Activated B cell treated with CpG ODN at 0.5 μM for 24 hours (primary cell): Measurements from ENCODE around the gene TUBD1. TPM values are rescaled to one million over a fixed set of nuclear protein-coding genes. Genes with fewer than 3 reads are reported as not detected.
A peak's percentile ranks its signal among the peaks of the same experiment; 100 is the strongest.
"Not testable (repeated sequence)": the region's sequence is repeated elsewhere in the genome, so short reads cannot be mapped to it uniquely, and the experiment has no call there.

ENCODE experiments used
- ATAC-seq: fragments of 200-7000 bp; cut with Tn5 transposase; one replicate; pipeline ENCODE4 v1.10.0; 2021; ENCODE audit warnings: low read depth, mild to moderate bottlenecking, moderate library complexity
- CTCF ChIA-PET: fragments of 350-600 bp; sonication (Branson Sonifier 250); formaldehyde crosslinking; loops from one replicate; lab custom pipeline; 2021; ENCODE audit warnings: antibody characterized with exemption; lab: Charles Lee
- POLR2A ChIA-PET: fragments of 350-600 bp; sonication (Branson Sonifier 250); formaldehyde crosslinking; loops from one replicate; lab custom pipeline; 2021; ENCODE audit warnings: antibody characterized with exemption; lab: Charles Lee
- DNase-seq: peaks from one replicate; pipeline ENCODE4 v3.0.0; 2022
- H3K27ac Mint-ChIP-seq: one replicate; pipeline ENCODE4 v1.8.0; 2020; ENCODE audit warnings: mixed read lengths
- H3K27me3 Mint-ChIP-seq: one replicate; pipeline ENCODE4 v1.8.0; 2021; ENCODE audit warnings: mixed read lengths
- H3K36me3 Mint-ChIP-seq: one replicate; pipeline ENCODE4 v1.8.0; 2021; ENCODE audit warnings: low read depth, mixed read lengths
- H3K4me1 Mint-ChIP-seq: one replicate; pipeline ENCODE4 v1.8.0; 2021; ENCODE audit warnings: mixed read lengths
- H3K4me3 Mint-ChIP-seq: one replicate; pipeline ENCODE4 v1.8.0; 2020; ENCODE audit warnings: mild to moderate bottlenecking, mixed read lengths
- H3K9me3 Mint-ChIP-seq: one replicate; pipeline ENCODE4 v1.8.0; 2020; ENCODE audit warnings: mixed read lengths
- intact Hi-C: fragments of 100-400 bp; cut with micrococcal nuclease; formaldehyde crosslinking; loops from one replicate; pipeline ENCODE4 v1.15.1; 2024
- total RNA-seq: library from RNA; stranded (reverse); gene quantifications from 2 replicates; pipeline ENCODE4 v1.2.3, GENCODE V29; 2022
- TF ChIP-seq, protein P1 (sequence below): fragments of 200-600 bp; IDR thresholded peaks from one replicate; pipeline ENCODE4 v1.8.0; 2022; ENCODE audit warnings: antibody characterized with exemption, mild to moderate bottlenecking

Gene TUBD1
- total RNA-seq, 1 donor from 2014 or later, result 15.1 TPM

DNA sequence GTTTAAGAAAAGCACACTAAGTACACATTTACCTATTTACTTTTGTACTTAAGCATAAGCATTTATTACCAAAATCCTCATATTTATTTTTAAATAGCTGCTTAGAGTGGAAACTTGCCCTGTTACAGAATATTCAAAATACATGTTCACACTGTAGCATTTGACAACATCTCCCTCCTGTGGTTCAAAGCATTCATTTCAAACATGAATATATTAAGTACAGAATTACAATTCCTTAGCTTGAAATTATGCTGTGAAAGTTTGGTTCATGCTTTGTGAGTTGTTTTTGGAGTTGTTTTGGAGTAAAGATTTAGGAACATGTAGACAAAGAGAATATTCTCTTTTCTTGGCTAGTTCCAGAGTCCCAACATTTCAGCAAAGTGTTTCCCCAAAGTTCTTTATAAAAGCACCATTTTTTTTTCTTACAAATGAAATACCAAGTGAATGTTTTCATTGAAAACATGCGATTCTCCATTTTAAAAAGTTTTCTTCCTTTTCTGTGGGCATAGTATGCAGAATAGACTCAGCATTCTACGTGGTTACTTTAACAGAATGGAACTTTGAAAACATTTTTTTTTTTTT lies 33.2 kb downstream of the TUBD1 start:
- H3K4me3 Mint-ChIP-seq, result no peak overlapping the region
- intact Hi-C loops, result loop anchor here (1.0 to 2.0 kb wide), 5 partner anchors 17 to 152 kb away; partner anchors contain the start of genes PTRH2 and VMP1
- H3K36me3 Mint-ChIP-seq, result peaks cover 26% of the 10 kb centered on the region
- DNase-seq (no peak), ATAC-seq (peak; percentile 71)
- peak overlapping the region; percentile 56 for H3K27ac Mint-ChIP-seq
- no peaks in the 10 kb centered on the region for H3K9me3 Mint-ChIP-seq
- no peaks in the 10 kb centered on the region for H3K27me3 Mint-ChIP-seq
- H3K4me1 Mint-ChIP-seq, result peaks cover 7% of the 10 kb centered on the region
- POLR2A ChIA-PET, result interaction anchor here (0.7 to 2.2 kb wide), 9 partner anchors 12 to 114 kb away, joined by 3 to 21 read pairs (median 5); no protein-coding TSS in a partner anchor
- TF ChIP-seq, protein P1, sequence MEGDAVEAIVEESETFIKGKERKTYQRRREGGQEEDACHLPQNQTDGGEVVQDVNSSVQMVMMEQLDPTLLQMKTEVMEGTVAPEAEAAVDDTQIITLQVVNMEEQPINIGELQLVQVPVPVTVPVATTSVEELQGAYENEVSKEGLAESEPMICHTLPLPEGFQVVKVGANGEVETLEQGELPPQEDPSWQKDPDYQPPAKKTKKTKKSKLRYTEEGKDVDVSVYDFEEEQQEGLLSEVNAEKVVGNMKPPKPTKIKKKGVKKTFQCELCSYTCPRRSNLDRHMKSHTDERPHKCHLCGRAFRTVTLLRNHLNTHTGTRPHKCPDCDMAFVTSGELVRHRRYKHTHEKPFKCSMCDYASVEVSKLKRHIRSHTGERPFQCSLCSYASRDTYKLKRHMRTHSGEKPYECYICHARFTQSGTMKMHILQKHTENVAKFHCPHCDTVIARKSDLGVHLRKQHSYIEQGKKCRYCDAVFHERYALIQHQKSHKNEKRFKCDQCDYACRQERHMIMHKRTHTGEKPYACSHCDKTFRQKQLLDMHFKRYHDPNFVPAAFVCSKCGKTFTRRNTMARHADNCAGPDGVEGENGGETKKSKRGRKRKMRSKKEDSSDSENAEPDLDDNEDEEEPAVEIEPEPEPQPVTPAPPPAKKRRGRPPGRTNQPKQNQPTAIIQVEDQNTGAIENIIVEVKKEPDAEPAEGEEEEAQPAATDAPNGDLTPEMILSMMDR, result peak; percentile 36
- CTCF ChIA-PET, result interaction anchor here (0.6 to 3.6 kb wide), 23 partner anchors 9 to 338 kb away, joined by 3 to 32 read pairs (median 3); partner anchors contain the start of gene CLTC

DNA sequence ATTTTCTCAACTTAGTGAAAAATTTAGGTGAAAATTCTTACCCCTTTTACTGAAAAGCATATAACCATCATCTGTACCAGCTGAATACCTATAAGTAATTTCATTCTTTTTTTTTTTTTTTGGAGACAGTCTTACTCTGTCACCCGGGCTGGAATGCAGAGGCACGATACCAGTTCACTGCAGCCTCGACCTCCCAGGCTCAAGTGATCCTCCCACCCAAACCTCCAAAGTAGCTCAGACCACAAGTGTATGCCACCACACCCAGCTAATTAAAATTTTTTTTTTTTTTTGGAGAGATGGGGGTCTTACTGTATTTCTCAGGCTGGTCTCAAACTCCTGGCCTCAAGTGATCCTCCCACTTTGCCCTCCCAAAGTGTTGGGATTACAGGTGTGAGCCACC lies 33.8 kb downstream of the TUBD1 start:
- CTCF ChIA-PET, result interaction anchor here (0.6 to 3.6 kb wide), 22 partner anchors 8 to 338 kb away, joined by 3 to 32 read pairs (median 4); partner anchors contain the start of gene CLTC
- Mint-ChIP-seq H3K27me3 (no peaks in the 10 kb centered on the region), H3K4me3 (no peak overlapping the region), H3K9me3 (no peaks in the 10 kb centered on the region), H3K36me3 (peaks cover 26% of the 10 kb centered on the region), H3K4me1 (peaks cover 7% of the 10 kb centered on the region), H3K27ac (peak overlapping the region; percentile 56)
- DNase-seq (no peak), ATAC-seq (no peak)
- TF ChIP-seq, protein P1, result no peak
- intact Hi-C loops, result loop anchor here (1.0 to 2.0 kb wide), 5 partner anchors 16 to 152 kb away; partner anchors contain the start of genes PTRH2 and VMP1
- POLR2A ChIA-PET, result interaction anchor here (0.6 to 2.2 kb wide), 10 partner anchors 12 to 240 kb away, joined by 3 to 21 read pairs (median 3); no protein-coding TSS in a partner anchor

DNA sequence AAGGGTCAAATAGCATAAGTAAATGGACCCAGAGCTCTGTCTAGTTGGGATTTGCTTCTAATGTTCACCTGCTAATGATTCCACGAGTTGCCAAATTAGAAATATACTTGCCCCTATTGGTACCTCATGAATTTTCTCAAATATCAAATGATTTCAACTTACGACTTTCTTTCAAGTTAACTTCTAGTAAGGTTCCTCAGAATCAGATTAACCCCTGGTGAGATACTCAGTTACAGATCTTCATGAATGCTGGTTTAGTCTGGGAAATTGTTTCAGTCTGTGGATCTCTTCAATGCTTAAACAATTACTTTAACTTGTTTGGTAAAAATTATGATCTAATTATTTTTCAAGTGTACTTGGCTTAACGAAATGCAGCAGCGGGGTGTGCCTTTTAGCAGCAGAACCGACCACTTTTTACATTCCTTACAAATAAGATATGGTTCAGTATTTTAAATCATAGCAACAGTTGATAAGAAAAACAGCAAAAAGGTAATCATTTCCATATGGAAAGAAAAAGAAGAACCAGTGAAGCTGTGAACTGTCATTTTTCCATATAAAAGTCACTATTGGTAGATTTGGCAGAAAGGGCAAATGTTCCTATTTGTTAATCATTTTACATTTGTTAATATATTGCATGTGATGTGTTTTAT lies 34.5 kb downstream of the TUBD1 start:
- Mint-ChIP-seq H3K27ac (no peak overlapping the region), H3K27me3 (no peaks in the 10 kb centered on the region), H3K4me1 (peaks cover 11% of the 10 kb centered on the region), H3K4me3 (no peak overlapping the region), H3K36me3 (peaks cover 22% of the 10 kb centered on the region), H3K9me3 (no peaks in the 10 kb centered on the region)
- CTCF ChIA-PET, result interaction anchor here (0.7 to 3.6 kb wide), 11 partner anchors 8 to 337 kb away, joined by 3 to 32 read pairs (median 6); no protein-coding TSS in a partner anchor
- POLR2A ChIA-PET, result interaction anchor here (0.6 to 2.2 kb wide), 6 partner anchors 72 to 239 kb away, joined by 3 to 21 read pairs (median 4); no protein-coding TSS in a partner anchor
- TF ChIP-seq, protein P1, result no peak
- no peak for ATAC-seq
- no peak for DNase-seq
- intact Hi-C loops, result loop anchor here (2.0 kb wide), 1 partner anchor 15 kb away; no protein-coding TSS in a partner anchor

DNA sequence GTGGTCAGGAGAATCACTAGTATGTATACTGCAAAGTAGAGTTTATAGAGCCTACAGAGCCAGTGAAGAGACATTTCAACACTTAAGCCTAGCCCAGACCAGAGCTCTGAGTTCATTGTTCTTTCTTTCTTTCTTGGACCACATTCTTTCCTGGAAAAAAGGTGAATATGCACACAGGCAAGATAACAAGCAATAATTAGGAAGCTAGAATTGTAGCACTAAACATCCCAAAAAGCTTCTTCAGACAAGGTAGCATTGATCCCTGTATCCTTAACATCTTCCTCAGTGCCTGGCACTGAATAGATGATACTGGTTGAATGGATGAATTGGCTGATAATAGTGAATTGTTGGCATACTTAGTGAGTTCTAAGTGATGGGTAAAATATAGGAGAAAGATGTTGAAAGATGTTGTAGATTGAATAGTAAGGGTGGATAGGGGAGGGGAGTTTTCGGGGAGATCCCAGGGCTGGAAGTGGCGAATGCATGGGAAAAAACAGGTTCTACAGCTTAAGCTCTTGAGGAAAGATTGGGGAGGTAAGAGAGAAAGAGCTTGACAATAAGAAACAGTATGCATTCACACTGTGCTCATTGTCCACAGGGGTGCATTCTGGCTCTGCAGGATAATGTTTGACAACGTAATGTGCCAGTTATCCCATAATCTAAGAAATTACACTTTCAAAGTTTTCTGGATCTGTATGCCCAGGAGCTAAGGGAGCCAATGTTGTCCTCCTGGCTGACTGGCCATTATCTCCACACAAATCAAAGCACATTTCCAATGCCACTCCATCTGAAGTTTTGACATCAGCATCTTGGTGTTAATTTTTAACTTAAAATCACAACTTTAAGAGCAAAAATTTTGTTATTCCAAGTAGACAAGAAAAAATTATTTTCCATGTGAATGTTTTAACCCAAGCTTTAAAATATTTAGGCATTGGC lies 35.6 kb downstream of the TUBD1 start:
- DNase-seq (no peak), ATAC-seq (no peak)
- ChIA-PET POLR2A (interaction anchor here (0.8 to 1.0 kb wide), 3 partner anchors 35 to 72 kb away, joined by 3 to 4 read pairs (median 3); no protein-coding TSS in a partner anchor), CTCF (interaction anchor here (0.6 to 3.6 kb wide), 5 partner anchors 10 to 97 kb away, joined by 3 to 32 read pairs (median 3); no protein-coding TSS in a partner anchor)
- intact Hi-C loops, result no loop called here
- no peak overlapping the region for H3K27ac Mint-ChIP-seq
- TF ChIP-seq, protein P1, result no peak
- H3K9me3 Mint-ChIP-seq, result no peaks in the 10 kb centered on the region
- H3K4me1 Mint-ChIP-seq, result peaks cover 15% of the 10 kb centered on the region
- H3K27me3 Mint-ChIP-seq, result no peaks in the 10 kb centered on the region
- no peak overlapping the region for H3K4me3 Mint-ChIP-seq
- H3K36me3 Mint-ChIP-seq, result peaks cover 15% of the 10 kb centered on the region

DNA sequence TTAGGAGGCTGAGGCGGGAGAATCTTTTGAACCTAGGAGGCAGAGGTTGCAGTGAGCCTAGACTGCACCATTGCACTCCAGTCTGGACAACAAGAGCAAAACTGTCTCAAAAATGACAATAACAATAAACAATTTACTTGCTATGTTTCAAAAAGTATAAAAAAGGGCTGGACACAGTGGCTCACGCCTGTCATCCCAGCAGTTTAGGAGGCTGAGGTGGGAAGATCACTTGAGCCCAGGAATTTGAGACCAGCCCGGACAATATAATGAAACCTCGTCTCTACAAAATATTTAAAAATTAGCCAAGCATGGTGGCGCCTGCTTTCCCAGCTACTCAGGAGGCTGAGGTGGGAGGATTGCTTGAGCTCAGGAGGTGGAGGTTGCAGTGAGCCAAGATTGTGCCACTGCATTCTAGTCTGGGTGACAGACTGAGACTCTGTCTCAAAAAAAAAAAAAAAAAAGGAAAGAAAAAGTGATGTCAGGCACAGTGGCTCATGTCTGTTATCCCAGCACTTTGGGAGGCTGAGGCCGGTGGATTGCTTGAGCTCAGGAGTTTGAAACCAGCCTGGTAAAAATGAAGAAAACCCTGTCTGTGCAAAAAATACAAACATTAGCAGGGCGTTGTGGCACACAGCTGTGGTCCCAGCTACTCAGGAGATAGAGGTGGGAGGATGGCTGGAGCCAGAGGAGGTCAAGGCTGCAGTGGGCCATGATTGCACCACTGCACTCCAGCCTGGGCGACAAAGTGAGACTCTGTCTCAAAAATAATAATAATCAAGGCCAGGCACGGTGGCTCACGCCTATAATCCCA lies 38.6 kb downstream of the TUBD1 start:
- H3K4me3 Mint-ChIP-seq, H3K36me3 Mint-ChIP-seq, H3K27me3 Mint-ChIP-seq, DNase-seq, H3K27ac Mint-ChIP-seq, H3K9me3 Mint-ChIP-seq, ATAC-seq: not testable (repeated sequence)
- CTCF ChIA-PET, result interaction anchor here (1.0 to 2.0 kb wide), 7 partner anchors 15 to 92 kb away, joined by 3 to 16 read pairs (median 3); no protein-coding TSS in a partner anchor
- intact Hi-C loops, result loop anchor here (1.0 to 2.0 kb wide), 2 partner anchors 15 to 68 kb away; no protein-coding TSS in a partner anchor
- POLR2A ChIA-PET, result interaction anchor here (0.6 to 1.8 kb wide), 5 partner anchors 67 to 106 kb away, joined by 4 to 21 read pairs (median 5); no protein-coding TSS in a partner anchor
- H3K4me1 Mint-ChIP-seq, result peaks cover 17% of the 10 kb centered on the region
